IMR-90 (cell line): Measurements from ENCODE around the gene GNB2. TPM values are rescaled to one million over a fixed set of nuclear protein-coding genes. Genes with fewer than 3 reads are reported as not detected.

Experiments used
- ATAC-seq: fragments of 200-7000 bp; cut with Tn5 transposase; 2 replicates; pipeline ENCODE4 v1.9.1; 2020; ENCODE audit warnings: low read depth, mild to moderate bottlenecking, moderate library complexity
- BruUV-seq: library from RNA; stranded (reverse); fragments of 400-500 nt; replicated peaks from 2 replicates; lab custom pipeline; 2021; lab: Mats Ljungman, UMichigan
- CTCF ChIA-PET: fragments of 300-600 bp; formaldehyde crosslinking; extraction: SDS; loops from one replicate; lab custom pipeline; 2021; ENCODE audit warnings: antibody characterized with exemption; lab: Yijun Ruan, JAX
- POLR2A ChIA-PET: fragments of 300-600 bp; sonication (Branson Sonifier 250); formaldehyde crosslinking; loops from one replicate; lab custom pipeline; 2022; ENCODE audit warnings: antibody characterized with exemption; ENCODE audit not compliant: unreplicated experiment; lab: Charles Lee
- DNase-seq: peaks from one replicate; pipeline ENCODE4 v3.0.0; 2013
- H2AFZ ChIP-seq: replicated peaks from 2 replicates; pipeline ENCODE3; 2013; ENCODE audit warnings: low read length, mild to moderate bottlenecking; ENCODE audit not compliant: poor library complexity
- H2AK5ac ChIP-seq: 2 replicates; pipeline ENCODE4 v1.6.1; 2013; ENCODE audit warnings: low read depth, low read length, inconsistent platforms
- H2AK9ac ChIP-seq: replicated peaks from 2 replicates; pipeline ENCODE3; 2013; ENCODE audit warnings: mild to moderate bottlenecking, low read depth, low read length, moderate library complexity; ENCODE audit not compliant: poor library complexity
- H2BK120ac ChIP-seq: 2 replicates; pipeline ENCODE4 v1.6.1; 2013; ENCODE audit warnings: low read depth, low read length, inconsistent platforms
- H2BK15ac ChIP-seq: 3 replicates; pipeline ENCODE4 v1.6.1; 2013; ENCODE audit warnings: low read depth, low read length, inconsistent platforms
- H2BK20ac ChIP-seq: 2 replicates; pipeline ENCODE4 v1.6.1; 2013; ENCODE audit warnings: low read depth, mild to moderate bottlenecking, inconsistent platforms, low read length, moderate library complexity
- H2BK5ac ChIP-seq: 2 replicates; pipeline ENCODE4 v1.6.1; 2013; ENCODE audit warnings: mild to moderate bottlenecking, low read depth, low read length, inconsistent platforms; ENCODE audit not compliant: poor library complexity, severe bottlenecking
- H3K14ac ChIP-seq: replicated peaks from 2 replicates; pipeline ENCODE4 v1.6.1; 2013; ENCODE audit warnings: low read depth, low read length, inconsistent platforms
- H3K18ac ChIP-seq: 2 replicates; pipeline ENCODE4 v1.6.1; 2013; ENCODE audit warnings: low read depth, low read length, control low read depth
- H3K23ac ChIP-seq: 2 replicates; pipeline ENCODE4 v1.6.1; 2013; ENCODE audit warnings: low read depth, low read length, inconsistent platforms
- H3K27ac ChIP-seq: 2 replicates; pipeline ENCODE4 v1.5.1; 2013; ENCODE audit warnings: mild to moderate bottlenecking, control low read depth, low read length; ENCODE audit not compliant: insufficient read depth
- H3K27me3 ChIP-seq: 2 replicates; pipeline ENCODE4 v1.6.1; 2013; ENCODE audit warnings: low read length; ENCODE audit not compliant: control insufficient read depth, insufficient read depth
- H3K36me3 ChIP-seq: 2 replicates; pipeline ENCODE4 v1.6.1; 2013; ENCODE audit warnings: low read length, mixed read lengths; ENCODE audit not compliant: control insufficient read depth, insufficient read depth
- H3K4ac ChIP-seq: 2 replicates; pipeline ENCODE4 v1.6.1; 2013; ENCODE audit warnings: low read depth, low read length, inconsistent platforms
- H3K4me1 ChIP-seq: 2 replicates; pipeline ENCODE4 v1.6.1; 2013; ENCODE audit warnings: low read length, mixed read lengths; ENCODE audit not compliant: control insufficient read depth, insufficient read depth
- H3K4me2 ChIP-seq: 2 replicates; pipeline ENCODE4 v1.6.1; 2013; ENCODE audit warnings: low read depth, mild to moderate bottlenecking, control low read depth, low read length, moderate library complexity
- H3K4me3 ChIP-seq: 2 replicates; pipeline ENCODE4 v1.5.1; 2013; ENCODE audit warnings: low read depth, mild to moderate bottlenecking, control low read depth, low read length, moderate library complexity; ENCODE audit not compliant: insufficient read depth
- H3K56ac ChIP-seq: 2 replicates; pipeline ENCODE4 v1.6.1; 2013; ENCODE audit warnings: low read length, inconsistent platforms; ENCODE audit not compliant: insufficient read depth; ENCODE audit errors: extremely low read depth
- H3K79me1 ChIP-seq, 2 experiments: 2 replicates each; pipeline ENCODE4 v1.6.1; 2013; ENCODE audit warnings: low read length in 2 of 2, inconsistent platforms in 1 of 2, low read depth in 1 of 2
- H3K9ac ChIP-seq: 2 replicates; pipeline ENCODE4 v1.6.1; 2013; ENCODE audit warnings: low read depth, low read length, control low read depth
- H3K9me1 ChIP-seq: 2 replicates; pipeline ENCODE4 v1.6.1; 2013; ENCODE audit warnings: low read length, inconsistent platforms; ENCODE audit not compliant: insufficient read depth
- H3K9me3 ChIP-seq: 2 replicates; pipeline ENCODE4 v1.6.1; 2013; ENCODE audit warnings: low read length; ENCODE audit not compliant: control insufficient read depth, insufficient read depth
- H4K20me1 ChIP-seq: 2 replicates; pipeline ENCODE4 v1.6.1; 2013; ENCODE audit warnings: low read length, inconsistent platforms; ENCODE audit not compliant: insufficient read depth
- H4K5ac ChIP-seq: 2 replicates; pipeline ENCODE4 v1.6.1; 2013; ENCODE audit warnings: mild to moderate bottlenecking, low read depth, low read length, control low read depth
- H4K8ac ChIP-seq, 2 experiments: 2 replicates each; pipeline ENCODE4 v1.6.1; 2013; ENCODE audit warnings: low read depth in 2 of 2, low read length in 2 of 2, control low read depth in 1 of 2, inconsistent platforms in 1 of 2
- H4K91ac ChIP-seq: 2 replicates; pipeline ENCODE4 v1.6.1; 2013; ENCODE audit warnings: low read depth, low read length, inconsistent platforms; ENCODE audit not compliant: insufficient read depth
- CHD1 ChIP-seq: IDR thresholded peaks from 2 replicates; pipeline ENCODE4 v1.6.1; 2012; ENCODE audit warnings: low read depth, low read length, improper control_type of control experiment
- FOS ChIP-seq: fragments of 150-350 bp; IDR thresholded peaks from 2 replicates; pipeline ENCODE4 v1.6.1; 2016; ENCODE audit warnings: low read depth, low read length
- MAZ ChIP-seq: IDR thresholded peaks from 2 replicates; pipeline ENCODE4 v1.6.1; 2012; ENCODE audit warnings: low read depth, mild to moderate bottlenecking, low read length, improper control_type of control experiment, moderate library complexity, borderline replicate concordance
- WGBS, 2 experiments: methylation state at CpG; one replicate each; pipeline versions ENCODE4 v1.1.5 to v1.1.7; 2013; ENCODE audit warnings: missing lambda C conversion rate in 2 of 2; ENCODE audit not compliant: insufficient read length in 1 of 2; ENCODE audit errors: extremely low coverage in 2 of 2; 5-methylcytosine and 5-hydroxymethylcytosine counted together
- dilution Hi-C: fragments of 300-500 bp; cut with HindIII; formaldehyde crosslinking; loops from one replicate; pipeline ENCODE4 v1.14.3; 2018; ENCODE audit warnings: low sequenced_read_pairs; ENCODE audit not compliant: unreplicated experiment
- in situ Hi-C: fragments of 300-500 bp; cut with MboI; formaldehyde crosslinking; loops from 3 replicates; pipeline ENCODE4 v1.14.3; 2019; ENCODE audit warnings: low sequenced_read_pairs, inconsistent platforms, mixed read lengths
- intact Hi-C: fragments of 100-400 bp; cut with micrococcal nuclease; formaldehyde crosslinking; loops from 2 replicates; pipeline ENCODE4 v1.10.0; 2022
- polyA plus RNA-seq, 3 experiments: library from polyadenylated mRNA; depleted of rRNA; stranded (reverse); fragments of >200 nt; gene quantifications; 2 replicates each; pipeline ENCODE4 v1.2.3, GENCODE V29; 2012; ENCODE audit warnings: low replicate concordance in 1 of 3
- total RNA-seq: library from RNA; depleted of rRNA; stranded (reverse); fragments of >200 nt; gene quantifications from 2 replicates; pipeline ENCODE4 v1.2.3, GENCODE V29; 2012

Gene GNB2
- total and polyA plus RNA-seq, 2 of the 4 experiments (the other 2 are of a cell fraction), result 62.0 to 279 TPM

- H3K4me2 ChIP-seq, result peak overlapping the region; percentile 93
- BruUV-seq, result no TSS peak
- no peak overlapping the region for H3K56ac ChIP-seq
- H3K79me1 ChIP-seq, result no peaks in the 10 kb centered on the region
- peak overlapping the region; percentile 90 for H2AFZ ChIP-seq
- H2AK5ac ChIP-seq, result no peak overlapping the region
- no peaks in the 10 kb centered on the region for H3K9me3 ChIP-seq
- no peak overlapping the region for H3K18ac ChIP-seq
- peak overlapping the region; percentile 33; the same call in 1 of the 2 replicates for H3K4me3 ChIP-seq
- H4K20me1 ChIP-seq, result no peaks in the 10 kb centered on the region; the same call in 1 of the 2 replicates
- TF ChIP-seq FOS (no peak), CHD1 (no peak), MAZ (no peak)
- dilution Hi-C loops, result no loop called here
- ChIA-PET POLR2A (no interaction called here), CTCF (interaction anchor here (1.0 kb wide), 1 partner anchor 9 kb away, joined by 5 read pairs; no protein-coding TSS in a partner anchor)
- H3K9me1 ChIP-seq, result peaks cover 7% of the 10 kb centered on the region; the same call in 1 of the 2 replicates
- H3K4ac ChIP-seq, result no peak overlapping the region
- H2BK20ac ChIP-seq, result no peak overlapping the region
- no peak overlapping the region for H3K27ac ChIP-seq
- no CpG with 5 or more reads among the region's 3 CpGs for WGBS, 2 experiments
- H2AK9ac ChIP-seq, result no peak overlapping the region
- in situ Hi-C loops, result no loop called here
- ATAC-seq, result no peak
- 0 out of 2 replicates have a peak overlapping the region, but pooled peaks have one; percentile 29 for H3K9ac ChIP-seq
- H4K91ac ChIP-seq, result no peak overlapping the region
- intact Hi-C loops, result no loop called here
- no peak overlapping the region for H4K5ac ChIP-seq
- no peak overlapping the region for H3K14ac ChIP-seq
- H2BK15ac ChIP-seq, result no peak overlapping the region
- peaks cover under 1% of the 10 kb centered on the region for H3K36me3 ChIP-seq
- H4K8ac ChIP-seq, result peak overlapping the region in 1 of 2 experiments; percentile 52; a peak in 1 of 4 replicates
- no peak for DNase-seq
- no peak overlapping the region for H2BK120ac ChIP-seq
- H3K27me3 ChIP-seq, result no peaks in the 10 kb centered on the region
- no peak overlapping the region for H2BK5ac ChIP-seq
- H3K23ac ChIP-seq, result 0 out of 2 replicates have a peak overlapping the region, but pooled peaks have one; percentile 19
- H3K4me1 ChIP-seq, result no peaks in the 10 kb centered on the region
Measured at GRCh38 chr7:100626055-100626454, 47.5 kb upstream of the GNB2 start.
